Subcutaneous preadipocyte (primary cell): ENCODE measurements around the gene PCDHGA1. TPM values are rescaled to one million over a fixed set of nuclear protein-coding genes. Genes with fewer than 3 reads are reported as not detected.

Experiments used
- total RNA-seq: library from RNA; depleted of rRNA; stranded (reverse); fragments of >200 nt; gene quantifications from 2 replicates; pipeline ENCODE4 v1.2.3, GENCODE V29; 2012

The PCDHGA1 gene
- total RNA-seq, 1 donor = 0.37 TPM

GRCh38 chr5:141397756-141398551, 67.6 kb downstream of the PCDHGA1 start, which contains the start of gene PCDHGB5:
TSS of gene PCDHGB5 (plus strand) at chr5:141397947. CDS start at chr5:141398128, 181 bp downstream.

GRCh38 chr5:141402553-141403243, 72.4 kb downstream of the PCDHGA1 start, which contains the start of gene PCDHGA9:
TSS of gene PCDHGA9 (plus strand) at chr5:141402778. CDS start at chr5:141402953, 175 bp downstream.

GRCh38 chr5:141407790-141408505, 77.6 kb downstream of the PCDHGA1 start, which contains the start of gene PCDHGB6:
TSS of gene PCDHGB6 (plus strand) at chr5:141408021. CDS start at chr5:141408203, 182 bp downstream.

GRCh38 chr5:141412854-141413539, 82.7 kb downstream of the PCDHGA1 start, which contains the start of gene PCDHGA10:
TSS of gene PCDHGA10 (plus strand) at chr5:141412987. CDS start at chr5:141413176, 189 bp downstream.

GRCh38 chr5:141417494-141418172, 87.3 kb downstream of the PCDHGA1 start, which contains the start of gene PCDHGB7:
TSS of gene PCDHGB7 (plus strand) at chr5:141417677. CDS start at chr5:141417860, 183 bp downstream.

GRCh38 chr5:141420855-141421488, 90.7 kb downstream of the PCDHGA1 start, which contains the start of gene PCDHGA11:
TSS of gene PCDHGA11 (plus strand) at chr5:141421051. CDS start at chr5:141421228, 177 bp downstream.

GRCh38 chr5:141430332-141431113, 100.2 kb downstream of the PCDHGA1 start, which contains the start of gene PCDHGA12:
TSS of gene PCDHGA12 (plus strand) at chr5:141430507. CDS start at chr5:141430760, 253 bp downstream.

GRCh38 chr5:141475625-141476131, 145.4 kb downstream of the PCDHGA1 start, which contains the start of gene PCDHGC3:
TSS of gene PCDHGC3 (plus strand) at chr5:141475966. CDS start at chr5:141476117, 151 bp downstream.

GRCh38 chr5:141484641-141485311, 154.5 kb downstream of the PCDHGA1 start, which contains the start of gene PCDHGC4:
TSS of gene PCDHGC4 (plus strand) at chr5:141485030. CDS start at chr5:141485174, 144 bp downstream.

GRCh38 chr5:141488591-141489561, 158.6 kb downstream of the PCDHGA1 start, which contains the start of gene PCDHGC5:
TSS of gene PCDHGC5 (plus strand) at chr5:141489081. CDS start at chr5:141489241, 160 bp downstream.

Other genes starting within 250 kb of the PCDHGA1 start
- gene PCDHB2, start 235.9 kb upstream of the PCDHGA1 start, total RNA-seq = 0.59 and 1.5 TPM in 2 replicates
- gene PCDHB3, start 230.0 kb upstream of the PCDHGA1 start, total RNA-seq = 0.20 and 0.73 TPM in 2 replicates
- 0.37 TPM in 1 of 2 replicates, not detected in the other for gene PCDHB4, start 208.7 kb upstream of the PCDHGA1 start, total RNA-seq
- under 0.01 and 0.20 TPM in 2 replicates for gene PCDHB5, start 195.3 kb upstream of the PCDHGA1 start, total RNA-seq
- under 0.01 TPM in 2 replicates for gene PCDHB6, start 180.5 kb upstream of the PCDHGA1 start, total RNA-seq
- gene PCDHB7, start 157.9 kb upstream of the PCDHGA1 start, total RNA-seq = 0.37 TPM in 1 of 2 replicates, not detected in the other
- gene PCDHB8, start 152.7 kb upstream of the PCDHGA1 start, total RNA-seq = under 0.01 TPM in 2 replicates
- 0.20 and 0.37 TPM in 2 replicates for gene PCDHB16, start 148.1 kb upstream of the PCDHGA1 start, total RNA-seq
- gene PCDHB9, start 143.4 kb upstream of the PCDHGA1 start, total RNA-seq = under 0.01 TPM in 2 replicates
- under 0.01 TPM in 2 replicates for gene PCDHB10, start 138.2 kb upstream of the PCDHGA1 start, total RNA-seq
- 0.37 TPM in 1 of 2 replicates, not detected in the other for gene PCDHB11, start 130.9 kb upstream of the PCDHGA1 start, total RNA-seq
- not detected in 2 replicates for gene PCDHB12, start 121.8 kb upstream of the PCDHGA1 start, total RNA-seq
- gene PCDHB13, start 116.6 kb upstream of the PCDHGA1 start, total RNA-seq = under 0.01 TPM in 2 replicates
- gene PCDHB14, start 107.2 kb upstream of the PCDHGA1 start, total RNA-seq = under 0.01 and 0.20 TPM in 2 replicates
- gene PCDHB15, start 85.1 kb upstream of the PCDHGA1 start, total RNA-seq = under 0.01 TPM in 1 of 2 replicates, not detected in the other
- gene SLC25A2, start 26.5 kb upstream of the PCDHGA1 start, total RNA-seq = 0.37 and 0.39 TPM in 2 replicates
- 33.1 and 40.5 TPM in 2 replicates for gene TAF7, start 9.7 kb upstream of the PCDHGA1 start, total RNA-seq
- 1.4 and 1.5 TPM in 2 replicates for gene PCDHGA2, start 8.2 kb downstream of the PCDHGA1 start, total RNA-seq
- gene PCDHGA3, start 13.3 kb downstream of the PCDHGA1 start, total RNA-seq = 0.73 and 1.2 TPM in 2 replicates
- 0.73 and 1.2 TPM in 2 replicates for gene PCDHGB1, start 19.6 kb downstream of the PCDHGA1 start, total RNA-seq
- gene PCDHGA4, start 24.5 kb downstream of the PCDHGA1 start, total RNA-seq = 1.5 and 3.5 TPM in 2 replicates
- 1.1 and 2.0 TPM in 2 replicates for gene PCDHGB2, start 29.5 kb downstream of the PCDHGA1 start, total RNA-seq
- 0.73 and 1.2 TPM in 2 replicates for gene PCDHGA5, start 33.6 kb downstream of the PCDHGA1 start, total RNA-seq
- gene PCDHGB3, start 39.7 kb downstream of the PCDHGA1 start, total RNA-seq = 2.2 and 2.9 TPM in 2 replicates
- 2.2 and 2.9 TPM in 2 replicates for gene PCDHGA6, start 43.4 kb downstream of the PCDHGA1 start, total RNA-seq
- 1.8 and 2.5 TPM in 2 replicates for gene PCDHGA7, start 52.2 kb downstream of the PCDHGA1 start, total RNA-seq
- 5.9 and 8.8 TPM in 2 replicates for gene PCDHGB4, start 57.2 kb downstream of the PCDHGA1 start, total RNA-seq
- 1.5 and 1.8 TPM in 2 replicates for gene PCDHGA8, start 62.1 kb downstream of the PCDHGA1 start, total RNA-seq
- 8.8 and 12.1 TPM in 2 replicates for gene PCDHGB5, start 67.4 kb downstream of the PCDHGA1 start, total RNA-seq
- 2.9 and 4.3 TPM in 2 replicates for gene PCDHGA9, start 72.3 kb downstream of the PCDHGA1 start, total RNA-seq
- 2.5 and 2.6 TPM in 2 replicates for gene PCDHGB6, start 77.5 kb downstream of the PCDHGA1 start, total RNA-seq
- gene PCDHGA10, start 82.5 kb downstream of the PCDHGA1 start, total RNA-seq = 6.8 and 7.7 TPM in 2 replicates
- 5.9 and 6.6 TPM in 2 replicates for gene PCDHGB7, start 87.2 kb downstream of the PCDHGA1 start, total RNA-seq
- gene PCDHGA11, start 90.5 kb downstream of the PCDHGA1 start, total RNA-seq = 11.8 and 13.9 TPM in 2 replicates
- gene PCDHGA12, start 100.0 kb downstream of the PCDHGA1 start, total RNA-seq = 19.2 and 22.4 TPM in 2 replicates
- gene PCDHGC3, start 145.5 kb downstream of the PCDHGA1 start, total RNA-seq = 50.2 and 61.0 TPM in 2 replicates
- 2.2 and 2.7 TPM in 2 replicates for gene PCDHGC4, start 154.5 kb downstream of the PCDHGA1 start, total RNA-seq
- 2.2 and 2.9 TPM in 2 replicates for gene PCDHGC5, start 158.6 kb downstream of the PCDHGA1 start, total RNA-seq